SK-N-DZ (cell line): ENCODE measurements around the gene BBS1.
"Not testable (repeated sequence)": the region's sequence is repeated elsewhere in the genome, so short reads cannot be mapped to it uniquely, and the experiment has no call there.

Source experiments
- DNase-seq: peaks from one replicate; pipeline ENCODE4 v3.0.0-alpha.2; 2015; ENCODE audit warnings: low spot score

BBS1 gene

GRCh38 chr11:66570850-66571180, 60.4 kb downstream of the BBS1 start:
- no peak for DNase-seq

- peak; percentile 68 for DNase-seq
These were observed 68.7 kb downstream of the BBS1 start for GRCh38 chr11:66579017-66579606.

- DNase-seq, result no peak
These were observed 70.4 kb downstream of the BBS1 start for GRCh38 chr11:66580803-66581202.

- no peak for DNase-seq
These were observed 70.8 kb downstream of the BBS1 start for GRCh38 chr11:66581261-66581660.

- not testable (repeated sequence) for DNase-seq
These were observed 72.2 kb downstream of the BBS1 start for GRCh38 chr11:66582565-66583147.
